Smooth muscle cell (in vitro differentiated cells): ENCODE data around the gene ARHGAP40. TPM values are rescaled to one million over a fixed set of nuclear protein-coding genes. Genes with fewer than 3 reads are reported as not detected.

Source experiments
- DNase-seq: peaks from one replicate; lab custom pipeline; 2025; ENCODE audit not compliant: unreplicated experiment; lab: John Stamatoyannopoulos, UW
- H2AFZ ChIP-seq: fragments of 200-600 bp; sonication (generic); 2 replicates; pipeline ENCODE4 v1.6.0; 2016; ENCODE audit warnings: antibody characterized with exemption, low read depth, mild to moderate bottlenecking
- H3F3A ChIP-seq: fragments of 200-600 bp; sonication (generic); 2 replicates; pipeline ENCODE4 v1.6.0; 2017; ENCODE audit warnings: antibody characterized with exemption, low read depth
- H3K27ac ChIP-seq: fragments of 200-600 bp; sonication (generic); 2 replicates; pipeline ENCODE4 v1.5.1; 2016; ENCODE audit warnings: low read depth, mild to moderate bottlenecking
- H3K27me3 ChIP-seq: fragments of 200-600 bp; sonication (generic); 2 replicates; pipeline ENCODE4 v1.6.1; 2016; ENCODE audit warnings: low read depth, mild to moderate bottlenecking
- H3K36me3 ChIP-seq: fragments of 200-600 bp; sonication (generic); 2 replicates; pipeline ENCODE4 v1.5.1; 2016; ENCODE audit warnings: low read depth
- H3K4me1 ChIP-seq: fragments of 200-600 bp; sonication (generic); 2 replicates; pipeline ENCODE4 v1.5.1; 2016; ENCODE audit warnings: low read depth
- H3K4me2 ChIP-seq: fragments of 200-600 bp; sonication (generic); 2 replicates; pipeline ENCODE4 v1.6.0; 2016; ENCODE audit warnings: mild to moderate bottlenecking
- H3K4me3 ChIP-seq: fragments of 200-600 bp; sonication (generic); 2 replicates; pipeline ENCODE4 v1.5.1; 2016; ENCODE audit warnings: mild to moderate bottlenecking
- H3K79me2 ChIP-seq: fragments of 200-600 bp; sonication (generic); 2 replicates; pipeline ENCODE4 v1.6.0; 2016; ENCODE audit warnings: low read depth, mild to moderate bottlenecking
- H3K9ac ChIP-seq: fragments of 200-600 bp; sonication (generic); 2 replicates; pipeline ENCODE4 v1.6.0; 2016; ENCODE audit warnings: low read depth
- H3K9me3 ChIP-seq: fragments of 200-600 bp; sonication (generic); replicated peaks from 2 replicates; pipeline ENCODE4 v1.5.1; 2016; ENCODE audit warnings: low read depth
- H4K20me1 ChIP-seq: fragments of 200-600 bp; sonication (generic); 2 replicates; pipeline ENCODE4 v1.6.0; 2016; ENCODE audit warnings: low read depth
- WGBS: methylation state at CpG from one replicate; pipeline ENCODE4 v1.1.7; 2016; ENCODE audit warnings: low lambda C conversion rate; 5-methylcytosine and 5-hydroxymethylcytosine counted together
- polyA plus RNA-seq: library from polyadenylated mRNA; unstranded; fragments of >200 nt; fragmentation: Nextera tagmentation; extraction: Ambion mirVana; gene quantifications from 2 replicates; pipeline ENCODE4 v1.2.1, GENCODE V29; 2016
- total RNA-seq: library from RNA; depleted of rRNA; stranded (reverse); fragments of >200 nt; gene quantifications from 2 replicates; pipeline ENCODE4 v1.2.3, GENCODE V29; 2014
- TF ChIP-seq, protein P1 (sequence below): fragments of 200-600 bp; sonication (generic); IDR thresholded peaks from 2 replicates; pipeline ENCODE4 v1.5.1; 2017; ENCODE audit warnings: borderline replicate concordance, mild to moderate bottlenecking, antibody characterized with exemption; ENCODE audit not compliant: insufficient read depth, poor library complexity, severe bottlenecking

The ARHGAP40 gene
- 0.22 TPM in 2 replicates for total RNA-seq
- 1.1 TPM in 1 of 2 replicates, not detected in the other for polyA plus RNA-seq

DNA sequence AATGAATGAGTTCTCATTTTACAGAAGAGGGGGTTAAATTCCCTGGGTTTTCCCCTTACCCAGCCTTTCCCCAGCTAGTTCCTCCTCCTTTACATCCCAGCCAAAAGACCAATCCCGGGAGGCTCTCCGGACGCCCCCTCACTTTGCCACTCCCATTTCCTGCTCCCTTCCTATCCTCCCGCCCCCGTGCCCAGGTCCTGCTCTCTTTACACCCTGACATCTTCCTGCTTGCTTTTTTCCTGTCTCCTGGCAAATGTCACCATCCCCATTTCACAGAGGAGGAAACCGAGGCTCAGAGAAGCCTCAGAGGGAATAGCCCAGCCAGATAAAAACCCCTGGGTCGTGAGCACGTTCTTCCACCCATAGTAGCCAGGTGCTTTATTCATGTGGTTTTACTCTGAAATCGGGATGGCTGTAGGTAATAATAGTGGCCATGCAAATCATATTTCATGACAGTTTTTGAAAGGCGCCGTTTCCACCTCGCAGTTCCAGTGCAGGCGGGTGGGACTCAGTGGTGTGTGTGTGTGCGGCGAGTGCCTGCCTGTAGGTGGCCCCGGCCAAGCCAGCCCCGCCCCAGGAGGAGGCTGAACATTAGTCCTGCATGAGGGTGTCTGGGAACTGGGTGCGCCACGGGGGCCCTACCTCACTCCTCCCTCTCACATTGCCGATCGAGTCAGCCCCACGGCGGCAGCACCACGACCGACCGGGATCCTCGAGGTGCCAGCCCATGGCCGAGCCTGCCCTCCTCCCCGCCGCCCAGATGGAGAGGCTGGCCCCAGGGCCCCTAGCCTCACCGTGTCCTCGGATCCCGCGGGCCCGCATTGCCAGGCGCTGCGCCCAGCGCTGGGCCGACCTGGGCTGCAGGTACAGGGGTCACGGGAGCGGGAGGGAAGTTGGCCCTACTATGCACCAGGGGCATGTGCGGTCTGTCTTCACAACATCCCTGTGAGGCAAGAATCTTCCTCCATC lies at the start of gene ARHGAP40:
Gene ARHGAP40 (plus strand): TSS at position 594 of the 969 bp plus-strand sequence.
- WGBS: 12% methylated on average over 40 of the region's 42 CpGs
- Histone ChIP-seq H3K27me3 (peaks cover 8% of the 10 kb centered on the region), H2AFZ (peak within 1 kb of the TSS; percentile 52), H3F3A (no peaks in the 10 kb centered on the region), H3K79me2 (no peaks in the 10 kb centered on the region), H3K9me3 (no peaks in the 10 kb centered on the region), H3K9ac (peak within 1 kb of the TSS; percentile 17), H4K20me1 (no peaks in the 10 kb centered on the region), H3K4me1 (no peaks in the 10 kb centered on the region), H3K4me2 (peak within 1 kb of the TSS; percentile 82), H3K36me3 (no peaks in the 10 kb centered on the region), H3K4me3 (peak within 1 kb of the TSS; percentile 38), H3K27ac (no peak within 1 kb of the TSS)
- TF ChIP-seq, protein P1, sequence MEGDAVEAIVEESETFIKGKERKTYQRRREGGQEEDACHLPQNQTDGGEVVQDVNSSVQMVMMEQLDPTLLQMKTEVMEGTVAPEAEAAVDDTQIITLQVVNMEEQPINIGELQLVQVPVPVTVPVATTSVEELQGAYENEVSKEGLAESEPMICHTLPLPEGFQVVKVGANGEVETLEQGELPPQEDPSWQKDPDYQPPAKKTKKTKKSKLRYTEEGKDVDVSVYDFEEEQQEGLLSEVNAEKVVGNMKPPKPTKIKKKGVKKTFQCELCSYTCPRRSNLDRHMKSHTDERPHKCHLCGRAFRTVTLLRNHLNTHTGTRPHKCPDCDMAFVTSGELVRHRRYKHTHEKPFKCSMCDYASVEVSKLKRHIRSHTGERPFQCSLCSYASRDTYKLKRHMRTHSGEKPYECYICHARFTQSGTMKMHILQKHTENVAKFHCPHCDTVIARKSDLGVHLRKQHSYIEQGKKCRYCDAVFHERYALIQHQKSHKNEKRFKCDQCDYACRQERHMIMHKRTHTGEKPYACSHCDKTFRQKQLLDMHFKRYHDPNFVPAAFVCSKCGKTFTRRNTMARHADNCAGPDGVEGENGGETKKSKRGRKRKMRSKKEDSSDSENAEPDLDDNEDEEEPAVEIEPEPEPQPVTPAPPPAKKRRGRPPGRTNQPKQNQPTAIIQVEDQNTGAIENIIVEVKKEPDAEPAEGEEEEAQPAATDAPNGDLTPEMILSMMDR: peak; percentile 16
- DNase-seq: no peak

GRCh38 chr20:38554986-38555385 lies 46.6 kb upstream of the ARHGAP40 start:
- no peak overlapping the region for H3K27ac ChIP-seq
- WGBS: 96% methylated on average over 2 of the region's 2 CpGs
- peaks cover 75% of the 10 kb centered on the region for H3K36me3 ChIP-seq

GRCh38 chr20:38555395-38555794 lies 46.2 kb upstream of the ARHGAP40 start:
- no peaks in the 10 kb centered on the region for H3F3A ChIP-seq

More at GRCh38 chr20:38554986-38555385, 46.6 kb upstream of the ARHGAP40 start:
- H2AFZ ChIP-seq: no peak overlapping the region
- no peak for DNase-seq
- no peaks in the 10 kb centered on the region for H3K4me1 ChIP-seq
- TF ChIP-seq, protein P1: no peak
- no peak overlapping the region for H3K4me3 ChIP-seq
- no peaks in the 10 kb centered on the region for H3F3A ChIP-seq
- H3K27me3 ChIP-seq: no peaks in the 10 kb centered on the region
- no peak overlapping the region for H3K4me2 ChIP-seq
- H3K9me3 ChIP-seq: no peaks in the 10 kb centered on the region
- H3K9ac ChIP-seq: no peak overlapping the region
- H4K20me1 ChIP-seq: peaks cover 9% of the 10 kb centered on the region
- H3K79me2 ChIP-seq: no peaks in the 10 kb centered on the region

More at GRCh38 chr20:38555395-38555794, 46.2 kb upstream of the ARHGAP40 start:
- Histone ChIP-seq H3K9ac (no peak overlapping the region), H3K36me3 (peaks cover 77% of the 10 kb centered on the region), H3K4me2 (no peak overlapping the region), H3K27me3 (no peaks in the 10 kb centered on the region), H3K9me3 (no peaks in the 10 kb centered on the region), H4K20me1 (peaks cover 9% of the 10 kb centered on the region), H3K79me2 (no peaks in the 10 kb centered on the region), H2AFZ (no peak overlapping the region), H3K4me1 (no peaks in the 10 kb centered on the region), H3K4me3 (no peak overlapping the region), H3K27ac (no peak overlapping the region)
- DNase-seq: no peak
- TF ChIP-seq, protein P1: no peak
